HepG2 (cell line): ENCODE results near the gene PIEZO1. TPM values are rescaled to one million over a fixed set of nuclear protein-coding genes. Genes with fewer than 3 reads are reported as not detected.

Source experiments
- ATF7 ChIP-seq, 2 experiments: fragments of 450-650 bp in 1 of 2; sonication (generic) in 1 of 2; formaldehyde crosslinking in 1 of 2; IDR thresholded peaks; 2 replicates each; pipeline versions ENCODE4 v1.4.0 to v1.6.1; 2016 to 2020; ENCODE audit warnings: antibody characterized with exemption in 1 of 2, mild to moderate bottlenecking in 1 of 2, missing genetic modification reagents in 1 of 2
- HDAC1 ChIP-seq: sonication (generic); formaldehyde crosslinking; IDR thresholded peaks from 2 replicates; pipeline ENCODE4 v1.5.1; 2020; ENCODE audit warnings: mild to moderate bottlenecking, missing genetic modification reagents
- HIVEP1 ChIP-seq: sonication (generic); formaldehyde crosslinking; IDR thresholded peaks from 2 replicates; pipeline ENCODE4 v1.4.0; 2020; ENCODE audit warnings: mild to moderate bottlenecking, missing genetic modification reagents
- KLF12 ChIP-seq: sonication (generic); formaldehyde crosslinking; IDR thresholded peaks from 2 replicates; pipeline ENCODE4 v1.4.0; 2020; ENCODE audit warnings: missing genetic modification reagents, borderline replicate concordance
- KLF15 ChIP-seq: sonication (generic); formaldehyde crosslinking; IDR thresholded peaks from 2 replicates; pipeline ENCODE4 v1.8.1; 2023; ENCODE audit warnings: borderline replicate concordance, mild to moderate bottlenecking, inconsistent platforms, missing genetic modification reagents, mixed read lengths
- KMT2A ChIP-seq: sonication (generic); formaldehyde crosslinking; IDR thresholded peaks from 2 replicates; pipeline ENCODE4 v1.4.0; 2020; ENCODE audit warnings: missing genetic modification reagents
- LCORL ChIP-seq, 2 experiments: fragments of 450-650 bp in 1 of 2; sonication (generic) in 1 of 2; formaldehyde crosslinking in 1 of 2; IDR thresholded peaks; 2 replicates each; pipeline versions ENCODE4 v1.5.0 to v1.6.1; 2017 to 2020; ENCODE audit warnings: antibody characterized with exemption in 1 of 2, missing genetic modification reagents in 1 of 2
- MEF2D ChIP-seq: sonication (generic); formaldehyde crosslinking; IDR thresholded peaks from 2 replicates; pipeline ENCODE4 v1.5.1; 2020; ENCODE audit warnings: mild to moderate bottlenecking, missing genetic modification reagents
- MTA1 ChIP-seq: sonication (generic); formaldehyde crosslinking; IDR thresholded peaks from 2 replicates; pipeline ENCODE4 v1.4.0; 2020; ENCODE audit warnings: missing genetic modification reagents, mild to moderate bottlenecking, borderline replicate concordance
- MYC ChIP-seq: sonication (generic); formaldehyde crosslinking; IDR thresholded peaks from 2 replicates; pipeline ENCODE4 v1.9.0; 2021; ENCODE audit warnings: missing genetic modification reagents, borderline replicate concordance
- PAF1 ChIP-seq: IDR thresholded peaks from 2 replicates; pipeline ENCODE4 v1.6.1; 2016; ENCODE audit warnings: missing genetic modification reagents, missing compliant biosample characterization
- POLR2A ChIP-seq, 2 experiments: IDR thresholded peaks; 2 replicates each; pipeline ENCODE4 v1.6.1; 2011; ENCODE audit warnings: low read depth in 2 of 2, low read length in 2 of 2, mild to moderate bottlenecking in 1 of 2, moderate library complexity in 1 of 2; ENCODE audit not compliant: insufficient read depth in 1 of 2
- POLR2G ChIP-seq: fragments of 200-400 bp; formaldehyde crosslinking; IDR thresholded peaks from 2 replicates; pipeline ENCODE4 v1.6.1; 2018; ENCODE audit warnings: mild to moderate bottlenecking, low read depth, low read length, moderate library complexity
- PPARG ChIP-seq: conservative IDR thresholded peaks from 2 replicates; pipeline ENCODE4 v1.6.1; 2016; ENCODE audit warnings: missing biosample characterization, missing genetic modification reagents
- SMAD1 ChIP-seq: sonication (generic); formaldehyde crosslinking; IDR thresholded peaks from 2 replicates; pipeline ENCODE4 v1.4.0; 2020; ENCODE audit warnings: missing genetic modification reagents, low read depth, mild to moderate bottlenecking, borderline replicate concordance
- SP4 ChIP-seq: sonication (generic); formaldehyde crosslinking; IDR thresholded peaks from 2 replicates; pipeline ENCODE4 v1.8.1; 2023; ENCODE audit warnings: mild to moderate bottlenecking, missing genetic modification reagents
- ZFP1 ChIP-seq: IDR thresholded peaks from 2 replicates; pipeline ENCODE4 v1.6.1; 2016
- ZFX ChIP-seq: sonication (generic); formaldehyde crosslinking; IDR thresholded peaks from 2 replicates; pipeline ENCODE4 v1.4.0; 2020; ENCODE audit warnings: mild to moderate bottlenecking, low read depth, missing genetic modification reagents, moderate library complexity
- ZIK1 ChIP-seq: sonication (generic); formaldehyde crosslinking; IDR thresholded peaks from 2 replicates; pipeline ENCODE4 v1.5.0; 2020; ENCODE audit warnings: mild to moderate bottlenecking, low read depth, missing genetic modification reagents, borderline replicate concordance
- ZNF263 ChIP-seq: sonication (generic); formaldehyde crosslinking; IDR thresholded peaks from 2 replicates; pipeline ENCODE4 v1.4.0; 2020; ENCODE audit warnings: missing genetic modification reagents
- ZNF333 ChIP-seq: sonication (generic); formaldehyde crosslinking; IDR thresholded peaks from 2 replicates; pipeline ENCODE4 v1.4.0; 2020; ENCODE audit warnings: mild to moderate bottlenecking, missing genetic modification reagents, borderline replicate concordance
- ZNF33B ChIP-seq: sonication (generic); formaldehyde crosslinking; IDR thresholded peaks from 2 replicates; pipeline ENCODE4 v1.5.1; 2020; ENCODE audit warnings: mild to moderate bottlenecking, missing genetic modification reagents
- ZNF557 ChIP-seq: sonication (generic); formaldehyde crosslinking; IDR thresholded peaks from 2 replicates; pipeline ENCODE4 v1.4.0; 2020; ENCODE audit warnings: missing genetic modification reagents
- ZNF607 ChIP-seq: sonication (generic); formaldehyde crosslinking; IDR thresholded peaks from 2 replicates; pipeline ENCODE4 v1.5.1; 2020; ENCODE audit warnings: missing genetic modification reagents, mild to moderate bottlenecking, borderline replicate concordance
- ZNF616 ChIP-seq: sonication (generic); formaldehyde crosslinking; IDR thresholded peaks from 2 replicates; pipeline ENCODE4 v1.5.0; 2020; ENCODE audit warnings: low read depth, mild to moderate bottlenecking, missing genetic modification reagents
- ZNF740 ChIP-seq: sonication (generic); formaldehyde crosslinking; IDR thresholded peaks from 2 replicates; pipeline ENCODE4 v1.4.0; 2020; ENCODE audit warnings: missing genetic modification reagents
- ZNF781 ChIP-seq: sonication (generic); formaldehyde crosslinking; IDR thresholded peaks from 2 replicates; pipeline ENCODE4 v1.5.1; 2020; ENCODE audit warnings: borderline replicate concordance, mild to moderate bottlenecking, missing genetic modification reagents; ENCODE audit errors: not compliant biosample characterization
- polyA plus RNA-seq, 8 experiments: library from polyadenylated mRNA; depleted of rRNA in 3 of 8; stranded (reverse) in 7 of 8; unstranded in 1 of 8; fragments of >200 nt; fragmentation: Illumina TruSeq in 4 of 8; extraction: Trizol in 4 of 8; gene quantifications; 2 replicates each; pipeline versions ENCODE4 v1.2.1 to v1.2.3, GENCODE V29; 2011 to 2016; ENCODE audit warnings: low read depth in 4 of 8, missing spikeins in 1 of 8, mixed read lengths in 1 of 8; ENCODE audit not compliant: insufficient read depth in 1 of 8
- total RNA-seq, 5 experiments: library from RNA; depleted of rRNA; stranded (reverse); fragments of >200 nt; fragmentation: Illumina TruSeq; extraction: Trizol; gene quantifications; 2 replicates each; pipeline ENCODE4 v1.2.3, GENCODE V29; 2016; ENCODE audit warnings: low read depth in 1 of 5

The PIEZO1 gene
- total and polyA plus RNA-seq, 2 of the 13 experiments (the other 11 are each of a cell fraction or from before 2014, with no cell fraction given): 67.9 to 85.0 TPM

GRCh38 chr16:88783391-88784073 is 1.5 kb downstream of the PIEZO1 start (continued):
- TF ChIP-seq ZNF616 (no peak), ATF7 (IDR thresholded peaks at IDR 0.05) (no peak), ATF7 (CRISPR knock-in tag; IDR thresholded peaks at IDR 0.05) (no peak), POLR2A (IDR thresholded peaks at IDR 0.05; ENCODE audit: insufficient read depth in 1 of 2, low read depth in 2 of 2, low read length in 2 of 2) (peak; percentile 16 to 40; a peak in 1 of 4 replicates), ZFX (CRISPR knock-in tag) (peak; percentile 75), ZNF740 (CRISPR knock-in tag) (peak; percentile 54; the same call in 1 of the 2 replicates), KLF12 (CRISPR knock-in tag) (peak; percentile 32; the same call in 1 of the 2 replicates), ZIK1 (CRISPR knock-in tag) (0 out of 2 replicates have a peak, but pooled peaks have one; percentile 11), HDAC1 (CRISPR knock-in tag) (peak; percentile 60), POLR2G (peak; percentile 4; the same call in 1 of the 2 replicates), ZNF781 (peak; percentile 16), ZNF333 (0 out of 2 replicates have a peak, but pooled peaks have one; percentile 69), KMT2A (CRISPR knock-in tag) (peak; percentile 56; the same call in 1 of the 2 replicates), HIVEP1 (CRISPR knock-in tag) (peak; percentile 25), SMAD1 (CRISPR knock-in tag) (no peak), LCORL (IDR thresholded peaks at IDR 0.05) (no peak), LCORL (CRISPR knock-in tag; IDR thresholded peaks at IDR 0.05) (peak; percentile 53; the same call in 1 of the 2 replicates), ZNF607 (CRISPR knock-in tag) (peak; percentile 85; the same call in 1 of the 2 replicates), KLF15 (CRISPR knock-in tag) (no peak), PPARG (no peak), MEF2D (peak; percentile 46; the same call in 1 of the 2 replicates), ZNF557 (CRISPR knock-in tag) (0 out of 2 replicates have a peak, but pooled peaks have one; percentile 30), MYC (CRISPR knock-in tag) (peak; percentile 8; the same call in 1 of the 2 replicates), MTA1 (peak; percentile 44; the same call in 1 of the 2 replicates), PAF1 (CRISPR knock-in tag) (no peak), ZNF263 (peak; percentile 53), ZFP1 (CRISPR knock-in tag) (no peak), ZNF33B (no peak), SP4 (CRISPR knock-in tag) (0 out of 2 replicates have a peak, but pooled peaks have one; percentile 34)
